ENCODE results near the gene LMAN2.

The LMAN2 gene

DNA sequence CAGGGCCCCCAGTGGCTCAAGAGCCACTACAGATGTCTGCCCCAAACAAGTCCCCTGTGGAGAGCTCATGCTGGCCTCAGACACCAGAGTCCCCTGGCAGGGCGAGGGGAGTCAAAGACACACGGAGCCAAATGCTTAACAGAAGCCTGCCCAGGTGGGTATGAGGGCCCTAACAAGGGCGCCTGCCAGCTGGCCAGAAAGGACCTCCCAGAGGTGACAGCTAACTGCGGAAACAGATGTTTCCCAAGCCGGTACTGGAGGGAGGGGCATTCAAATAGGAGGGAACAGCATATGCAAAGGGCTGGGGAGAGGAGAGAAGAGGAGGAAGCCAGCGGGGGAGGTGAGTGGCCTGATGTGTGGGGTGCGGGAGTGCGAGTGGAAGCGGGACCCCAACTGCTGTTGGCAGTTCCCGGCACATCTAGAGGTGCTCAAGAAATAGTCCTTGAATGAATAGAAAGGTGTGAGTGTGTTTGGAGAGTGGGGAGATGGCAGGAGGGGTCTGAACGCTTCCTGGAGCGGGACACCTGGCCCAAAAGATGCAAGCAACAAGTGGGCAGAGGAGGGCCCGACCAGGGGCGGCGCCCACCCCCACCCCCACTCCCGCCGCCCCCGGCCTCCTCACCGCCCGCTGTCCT, 40.6 kb downstream of the LMAN2 start:
- intact Hi-C loops (cut with DNase I; ENCODE audit: low total_unique reads) = no loop called here
- TF ChIP-seq, protein P1, sequence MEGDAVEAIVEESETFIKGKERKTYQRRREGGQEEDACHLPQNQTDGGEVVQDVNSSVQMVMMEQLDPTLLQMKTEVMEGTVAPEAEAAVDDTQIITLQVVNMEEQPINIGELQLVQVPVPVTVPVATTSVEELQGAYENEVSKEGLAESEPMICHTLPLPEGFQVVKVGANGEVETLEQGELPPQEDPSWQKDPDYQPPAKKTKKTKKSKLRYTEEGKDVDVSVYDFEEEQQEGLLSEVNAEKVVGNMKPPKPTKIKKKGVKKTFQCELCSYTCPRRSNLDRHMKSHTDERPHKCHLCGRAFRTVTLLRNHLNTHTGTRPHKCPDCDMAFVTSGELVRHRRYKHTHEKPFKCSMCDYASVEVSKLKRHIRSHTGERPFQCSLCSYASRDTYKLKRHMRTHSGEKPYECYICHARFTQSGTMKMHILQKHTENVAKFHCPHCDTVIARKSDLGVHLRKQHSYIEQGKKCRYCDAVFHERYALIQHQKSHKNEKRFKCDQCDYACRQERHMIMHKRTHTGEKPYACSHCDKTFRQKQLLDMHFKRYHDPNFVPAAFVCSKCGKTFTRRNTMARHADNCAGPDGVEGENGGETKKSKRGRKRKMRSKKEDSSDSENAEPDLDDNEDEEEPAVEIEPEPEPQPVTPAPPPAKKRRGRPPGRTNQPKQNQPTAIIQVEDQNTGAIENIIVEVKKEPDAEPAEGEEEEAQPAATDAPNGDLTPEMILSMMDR (IDR thresholded peaks at IDR 0.05) = no peak
- Histone ChIP-seq H3K36me3 (peaks cover 0 to 23% (median 16%) of the 10 kb centered on the region in 3 donors), H3K9me3 (no peaks in the 10 kb centered on the region), H3K27me3 (no peaks in the 10 kb centered on the region), H3K27ac (no peak overlapping the region), H3K4me3 (peak overlapping the region; percentile 53 to 74), H3K4me1 (peaks cover 0 to 23% (median 20%) of the 10 kb centered on the region in 4 donors)
- DNase-seq = peak in 1 of 2 donors; percentile 51

GRCh38 chr5:177310332-177310731, 41.1 kb downstream of the LMAN2 start:
- Histone ChIP-seq H3K9me3 (no peaks in the 10 kb centered on the region), H3K4me1 (peaks cover 0 to 27% (median 21%) of the 10 kb centered on the region in 4 donors), H3K36me3 (peaks cover 0 to 29% (median 21%) of the 10 kb centered on the region in 3 donors), H3K27ac (no peak overlapping the region), H3K27me3 (no peaks in the 10 kb centered on the region), H3K4me3 (no peak overlapping the region)
- intact Hi-C loops (cut with DNase I; ENCODE audit: low total_unique reads) = no loop called here
- DNase-seq = peak in 1 of 2 donors; percentile 68
- TF ChIP-seq, protein P1 (IDR thresholded peaks at IDR 0.05) = no peak

GRCh38 chr5:177309351-177310191, 41.9 kb downstream of the LMAN2 start:
- Histone ChIP-seq H3K4me1 (peaks cover 0 to 35% (median 26%) of the 10 kb centered on the region in 4 donors), H3K27me3 (no peaks in the 10 kb centered on the region), H3K9me3 (no peaks in the 10 kb centered on the region), H3K36me3 (peaks cover 0 to 31% (median 22%) of the 10 kb centered on the region in 3 donors), H3K4me3 (no peak overlapping the region), H3K27ac (no peak overlapping the region)
- intact Hi-C loops (cut with DNase I; ENCODE audit: low total_unique reads) = loop anchor here (10.0 kb wide), 1 partner anchor 195 kb away; no protein-coding TSS in a partner anchor
- DNase-seq = peak in 1 of 2 donors; percentile 76
- TF ChIP-seq, protein P1 (IDR thresholded peaks at IDR 0.05) = peak; percentile 62 to 75

GRCh38 chr5:177308740-177309139, 42.7 kb downstream of the LMAN2 start:
- intact Hi-C loops (cut with DNase I; ENCODE audit: low total_unique reads) = loop anchor here (10.0 kb wide), 1 partner anchor 194 kb away; no protein-coding TSS in a partner anchor
- peaks cover 0 to 40% (median 31%) of the 10 kb centered on the region in 4 donors for H3K4me1 ChIP-seq
- H3K36me3 ChIP-seq = peaks cover 0 to 31% (median 22%) of the 10 kb centered on the region in 3 donors
- no peaks in the 10 kb centered on the region for H3K9me3 ChIP-seq
- H3K27me3 ChIP-seq = no peaks in the 10 kb centered on the region
- H3K4me3 ChIP-seq = no peak overlapping the region
- no peak overlapping the region for H3K27ac ChIP-seq
- DNase-seq = no peak
- TF ChIP-seq, protein P1 (IDR thresholded peaks at IDR 0.05) = no peak

DNA sequence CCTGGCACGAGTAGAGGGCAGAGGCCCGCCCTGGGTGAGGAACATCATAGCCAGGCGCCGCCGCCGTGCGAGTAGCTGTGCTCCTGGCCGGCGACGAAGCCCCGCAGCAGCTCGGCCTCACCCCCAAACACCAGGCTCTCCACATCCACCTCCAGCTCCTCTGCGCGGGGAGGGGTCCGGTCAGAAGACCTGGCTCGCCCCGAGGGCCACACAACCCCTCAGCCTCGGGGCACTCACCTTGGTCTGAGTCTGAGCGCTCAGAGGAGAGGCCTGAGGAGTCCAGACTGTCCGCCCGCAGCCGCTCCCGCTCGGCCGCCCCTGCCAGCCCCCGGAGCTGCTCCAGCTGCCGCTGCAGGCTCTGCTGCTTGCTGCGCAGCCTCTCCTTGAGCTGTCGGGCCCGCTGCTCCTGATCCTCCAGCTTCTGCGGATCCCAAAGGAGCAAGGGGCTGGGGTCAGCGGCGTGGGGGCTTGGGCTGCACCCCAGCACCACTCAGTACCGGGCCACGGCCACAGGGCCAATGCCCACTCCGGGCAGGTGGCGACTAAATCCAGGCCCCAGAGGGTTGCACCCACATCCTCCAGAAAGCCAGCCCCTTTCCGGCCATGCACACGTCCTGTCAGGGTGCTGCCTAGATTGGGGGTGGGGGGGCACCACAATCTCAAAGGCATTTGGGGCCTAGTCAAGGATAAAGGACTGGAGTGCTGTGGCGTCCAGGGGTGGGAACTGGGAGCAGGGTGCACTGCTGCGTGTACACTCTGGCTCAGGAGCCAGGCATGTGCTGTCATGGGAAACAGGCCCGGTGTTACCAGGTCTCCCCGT, 43.7 kb downstream of the LMAN2 start:
- intact Hi-C loops (cut with DNase I; ENCODE audit: low total_unique reads) = loop anchor here (10.0 kb wide), 1 partner anchor 193 kb away; no protein-coding TSS in a partner anchor
- peak in 1 of 2 donors; percentile 64 for DNase-seq
- H3K36me3 ChIP-seq = peaks cover 0 to 31% (median 22%) of the 10 kb centered on the region in 3 donors
- H3K27me3 ChIP-seq = no peaks in the 10 kb centered on the region
- no peaks in the 10 kb centered on the region for H3K9me3 ChIP-seq
- H3K4me1 ChIP-seq = peaks cover 0 to 40% (median 31%) of the 10 kb centered on the region in 4 donors
- TF ChIP-seq, protein P1 (IDR thresholded peaks at IDR 0.05) = no peak
- no peak overlapping the region for H3K27ac ChIP-seq
- H3K4me3 ChIP-seq = no peak overlapping the region

All from tibial artery (tissue), 4 donors.